IPS DF 4.7 (cell line): ENCODE measurements around the gene CCDC40.

Source experiments
- DNase-seq: peaks from one replicate; pipeline ENCODE4 v3.0.0-alpha.2; 2013; ENCODE audit warnings: low spot score; ENCODE audit errors: extremely low read depth

The CCDC40 gene

GRCh38 chr17:80133626-80133970 is 97.2 kb downstream of the CCDC40 start:
- no peak for DNase-seq

GRCh38 chr17:80137131-80137530 is 100.7 kb downstream of the CCDC40 start:
- no peak for DNase-seq

- DNase-seq: no peak
These were observed 102.5 kb downstream of the CCDC40 start for GRCh38 chr17:80138856-80139426.

- DNase-seq: no peak
These were observed 105.2 kb downstream of the CCDC40 start for GRCh38 chr17:80141463-80142165.

- DNase-seq: no peak
These were observed 106.5 kb downstream of the CCDC40 start for GRCh38 chr17:80142929-80143328.

GRCh38 chr17:80145076-80146075 is 108.9 kb downstream of the CCDC40 start:
- no peak for DNase-seq

- no peak for DNase-seq
These were observed 109.9 kb downstream of the CCDC40 start for GRCh38 chr17:80146121-80147034.

- DNase-seq: peak; percentile 92
These were observed 110.8 kb downstream of the CCDC40 start, which contains the start of gene EIF4A3 for GRCh38 chr17:80147035-80147822. Gene EIF4A3 (minus strand): TSS chr17:80147128. CDS start chr17:80146961, 167 bp downstream.
